NCI-H2107 (cell line): ENCODE measurements around the gene FOXK1.

Experiments used
- DNase-seq: peaks from one replicate; lab custom pipeline; 2025; lab: John Stamatoyannopoulos, UW

Gene FOXK1

DNA sequence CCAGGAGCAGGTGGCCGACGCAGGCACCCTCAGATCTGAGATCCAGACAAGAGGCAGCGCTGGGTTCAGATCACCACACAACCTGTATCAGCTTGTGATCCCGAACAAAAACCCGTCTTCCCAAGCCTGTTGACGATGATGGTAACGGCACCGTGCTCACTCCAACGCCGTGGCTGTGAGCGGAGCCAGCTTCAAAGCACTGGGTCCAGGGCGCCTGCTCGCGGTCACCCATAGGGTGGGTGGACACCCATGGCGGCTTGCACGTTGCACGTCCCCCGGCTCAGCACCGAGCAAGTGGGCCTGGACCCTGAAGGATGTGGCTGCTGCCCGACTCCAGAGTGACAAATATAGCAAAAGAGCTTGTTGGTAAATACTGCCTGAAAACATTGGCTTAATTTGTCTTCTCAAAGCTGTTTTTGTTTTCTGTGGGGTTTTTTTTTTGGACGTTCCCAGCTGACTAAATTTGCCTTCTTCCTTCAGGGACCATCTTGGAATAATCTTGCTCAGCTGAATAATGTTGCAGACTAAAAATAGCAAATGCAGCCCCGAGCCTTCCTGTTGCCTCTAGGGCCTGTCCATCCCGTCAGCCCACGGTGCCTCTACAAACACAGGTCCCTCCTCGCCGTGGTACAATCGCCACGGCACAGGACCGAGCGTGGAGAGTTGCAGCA lies 41.0 kb downstream of the FOXK1 start:
- DNase-seq: no peak

- DNase-seq: no peak
Measured at GRCh38 chr7:4724648-4725013, 42.5 kb downstream of the FOXK1 start.

- DNase-seq: peak; percentile 46
Measured at GRCh38 chr7:4725014-4725849, 43.1 kb downstream of the FOXK1 start.

DNA sequence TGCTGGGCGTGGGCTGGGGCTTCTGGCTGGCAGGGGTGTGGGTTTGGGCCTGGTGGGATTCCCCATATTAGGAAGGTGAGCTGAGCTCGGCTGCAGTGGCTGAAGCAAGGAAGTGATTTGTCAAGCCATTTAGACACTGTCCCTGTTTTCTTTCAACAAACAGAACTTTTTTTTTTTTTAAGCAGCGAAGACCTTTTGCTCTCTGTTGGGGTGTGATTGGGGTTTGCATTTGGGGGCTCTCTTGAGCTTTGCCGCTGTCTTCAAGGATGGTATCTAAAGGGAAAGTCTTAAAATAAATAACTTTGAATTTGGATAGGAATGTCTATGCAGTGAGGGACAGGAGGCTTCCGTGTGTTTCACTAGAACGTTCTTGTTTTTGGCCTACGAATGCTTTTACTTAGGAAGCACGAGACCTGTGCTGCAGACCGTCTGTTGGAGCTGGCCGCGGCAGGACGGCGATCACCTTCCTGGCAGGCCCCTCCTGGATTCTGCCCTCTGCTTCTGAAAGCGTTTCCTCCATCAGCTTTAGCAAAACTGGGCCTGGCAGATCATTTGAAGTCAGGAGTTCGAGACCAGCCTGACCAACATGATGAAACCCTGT lies 43.9 kb downstream of the FOXK1 start:
- DNase-seq: no peak

DNA sequence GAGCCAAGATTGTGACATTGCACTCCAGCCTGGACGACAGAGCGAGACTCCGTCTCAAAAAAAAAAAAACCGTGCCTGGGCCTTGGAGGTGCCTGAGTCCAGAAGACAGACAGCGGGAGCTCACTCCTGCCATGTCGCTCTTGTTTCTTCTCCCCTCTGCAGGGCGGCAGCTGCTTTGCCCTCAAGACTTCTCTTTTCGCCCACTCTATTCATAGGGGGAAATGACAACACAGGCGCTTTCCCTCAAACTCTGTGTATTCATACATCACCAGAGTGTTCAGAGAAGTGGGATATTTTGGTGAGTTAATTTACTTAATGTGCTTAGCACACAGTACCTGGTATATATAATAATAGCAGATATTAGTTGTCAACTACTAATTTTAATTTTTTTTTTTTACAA lies 44.5 kb downstream of the FOXK1 start:
- DNase-seq: no peak

DNA sequence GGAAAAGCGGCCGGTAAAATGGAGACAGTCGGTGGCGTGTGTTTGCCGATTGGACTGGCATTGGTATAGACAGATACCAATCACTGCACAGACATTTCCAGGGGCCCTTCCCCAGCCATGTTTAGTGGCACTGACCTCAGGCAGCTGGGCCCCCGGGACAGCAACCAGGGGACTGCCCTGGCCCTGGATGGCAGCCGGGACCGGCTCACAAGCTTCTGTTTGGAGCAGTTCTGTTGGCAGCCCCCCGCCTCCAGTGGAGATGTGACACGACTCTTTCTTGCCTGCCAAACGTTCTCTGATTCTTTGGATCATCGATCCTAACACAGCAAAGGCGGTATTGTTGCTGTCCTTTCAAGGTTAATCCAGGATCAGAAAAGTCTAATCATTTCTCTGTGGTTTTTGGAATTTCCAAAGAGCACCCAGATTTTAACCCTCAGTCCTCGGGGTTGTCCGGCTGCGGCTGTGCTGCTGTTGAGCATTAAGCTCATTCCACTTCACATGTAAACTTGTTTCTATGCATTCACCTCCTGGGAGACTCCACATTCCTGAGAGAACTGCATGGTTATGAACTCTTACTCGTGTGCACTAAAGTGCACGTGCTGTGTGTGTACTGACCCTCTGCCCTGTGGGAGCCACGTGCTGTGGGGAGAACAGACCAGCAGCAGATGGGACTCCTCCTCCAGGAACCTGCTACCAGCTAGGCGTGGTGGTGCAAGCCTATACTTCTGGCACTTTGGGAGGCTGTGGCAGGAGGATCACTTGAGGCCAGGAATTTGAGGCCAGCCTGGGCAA lies 46.0 kb downstream of the FOXK1 start:
- no peak for DNase-seq

- DNase-seq: no peak
Measured at GRCh38 chr7:4729266-4729665, 47.2 kb downstream of the FOXK1 start.

- no peak for DNase-seq
Measured at GRCh38 chr7:4730276-4730675, 48.2 kb downstream of the FOXK1 start.

- DNase-seq: no peak
Measured at GRCh38 chr7:4730971-4731370, 48.9 kb downstream of the FOXK1 start.

DNA sequence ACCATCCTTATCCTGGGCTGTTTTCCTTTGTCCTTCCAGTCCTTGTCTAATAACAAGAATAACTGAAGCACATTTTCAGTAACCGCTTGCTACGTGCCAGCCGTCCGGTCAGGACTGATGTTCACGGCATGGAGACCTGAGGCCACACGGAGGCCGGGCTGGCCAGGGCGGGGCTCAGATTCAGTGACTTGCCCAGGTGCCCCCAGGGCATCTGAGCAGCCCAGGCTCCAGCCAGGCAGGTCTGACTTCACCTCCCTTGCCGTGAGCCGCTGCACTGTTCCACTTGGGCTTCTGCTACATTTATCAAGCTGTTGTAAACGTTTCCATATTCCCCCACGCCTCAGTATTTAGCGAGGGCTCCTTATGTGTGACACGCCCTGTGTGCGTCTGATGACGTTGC lies 49.7 kb downstream of the FOXK1 start:
- no peak for DNase-seq

DNA sequence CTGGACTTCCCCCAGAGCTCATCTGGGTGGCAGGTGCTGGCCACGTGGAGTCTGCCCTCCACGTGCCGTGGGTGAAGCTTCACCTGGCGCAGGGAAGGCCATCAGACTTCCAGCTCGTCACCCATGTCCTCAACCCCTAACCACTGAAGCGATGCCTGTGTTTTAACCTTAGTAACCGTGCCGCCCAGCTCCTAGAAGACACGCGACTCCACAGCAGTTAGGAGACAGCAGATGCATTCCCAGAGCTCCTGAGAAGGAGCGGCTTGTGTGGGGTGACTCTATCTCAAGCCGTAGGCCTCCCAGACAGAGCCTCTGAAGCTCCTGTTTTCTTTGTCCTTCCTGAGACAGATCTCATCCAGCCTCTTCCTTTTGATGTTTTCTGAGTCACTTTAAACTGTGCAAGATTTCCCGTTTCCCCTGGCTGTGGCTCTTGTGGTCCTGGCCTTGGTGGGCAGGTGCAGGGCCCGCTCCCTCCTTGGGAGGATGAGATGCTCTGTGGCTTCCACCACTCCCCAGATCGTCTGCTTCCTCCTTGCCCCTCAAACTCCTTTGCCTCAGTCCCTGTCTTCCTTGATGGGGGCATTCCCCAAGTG lies 51.9 kb downstream of the FOXK1 start:
- no peak for DNase-seq

GRCh38 chr7:4734587-4735345 lies 52.7 kb downstream of the FOXK1 start:
- DNase-seq: no peak

- DNase-seq: no peak
Measured at GRCh38 chr7:4737300-4737699, 55.2 kb downstream of the FOXK1 start.

GRCh38 chr7:4738711-4739527 lies 56.8 kb downstream of the FOXK1 start:
- peak; percentile 52 for DNase-seq

DNA sequence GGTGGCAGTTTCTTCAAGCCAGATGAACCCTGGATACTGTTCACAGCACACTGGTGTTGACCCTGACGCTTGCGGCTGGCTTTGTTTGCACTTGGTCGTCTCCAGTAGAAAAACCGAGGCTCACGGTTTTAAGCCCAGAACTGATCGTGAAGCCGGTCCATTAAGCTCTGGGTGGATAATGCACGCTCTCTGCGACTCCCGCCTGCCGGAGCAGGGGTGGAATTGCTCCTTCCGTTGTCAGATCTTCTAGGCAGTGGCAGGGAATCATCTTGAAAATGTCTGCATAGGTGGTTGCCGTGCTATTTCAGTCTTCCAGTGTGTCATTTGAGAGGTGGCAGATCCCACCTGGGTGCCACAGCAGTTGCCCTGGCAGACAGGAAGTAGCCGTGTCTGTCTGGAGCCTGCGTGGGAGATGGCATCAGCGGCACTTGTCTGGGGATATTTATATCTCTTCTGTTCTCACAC lies 57.5 kb downstream of the FOXK1 start:
- DNase-seq: no peak

DNA sequence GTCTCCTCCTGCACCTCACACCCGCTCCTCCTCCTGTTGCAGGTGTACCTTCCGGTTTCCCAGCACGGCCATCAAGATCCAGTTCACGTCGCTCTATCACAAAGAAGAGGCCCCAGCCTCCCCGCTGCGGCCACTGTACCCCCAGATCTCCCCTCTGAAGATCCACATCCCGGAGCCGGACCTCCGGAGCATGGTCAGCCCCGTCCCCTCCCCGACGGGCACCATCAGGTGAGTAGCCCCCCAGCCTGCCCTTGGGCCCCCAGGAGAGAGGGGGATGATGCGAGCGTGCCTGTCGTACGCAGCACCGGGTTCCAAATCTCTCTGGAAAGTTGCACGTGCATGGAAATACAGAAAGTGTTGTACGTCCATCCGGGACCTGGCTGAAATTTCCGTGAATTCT lies 58.7 kb downstream of the FOXK1 start:
- DNase-seq: no peak

DNA sequence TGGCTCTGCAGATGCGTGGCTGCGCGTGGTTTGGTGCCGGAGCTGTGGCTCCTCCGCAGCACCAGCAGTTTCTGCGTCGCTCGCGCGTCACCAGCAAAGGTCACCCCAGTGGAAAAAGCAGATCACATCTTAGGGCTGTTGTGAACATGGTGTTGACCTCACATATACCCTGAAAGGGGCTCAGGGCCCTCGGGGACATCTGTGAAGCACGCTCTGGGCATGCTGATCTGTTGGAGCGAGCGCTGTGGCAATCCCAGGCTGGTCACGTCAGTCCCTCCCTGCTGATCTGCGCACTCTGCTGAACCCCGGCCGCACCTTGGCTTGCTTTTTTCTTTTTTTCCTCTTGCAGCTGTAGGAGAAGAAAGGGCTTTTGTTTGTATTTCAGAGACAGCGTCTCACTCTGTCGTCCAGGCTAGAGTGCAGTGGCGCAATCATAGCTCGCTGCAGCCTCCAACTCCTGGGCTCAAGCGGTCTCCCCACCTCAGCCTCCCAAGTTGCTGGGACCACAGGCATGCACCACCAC lies 60.0 kb downstream of the FOXK1 start:
- no peak for DNase-seq

GRCh38 chr7:4742852-4743251 lies 60.8 kb downstream of the FOXK1 start:
- no peak for DNase-seq

- DNase-seq: peak; percentile 95
Measured at GRCh38 chr7:4744391-4745264, 62.5 kb downstream of the FOXK1 start.
